ENCODE data around the gene NET1.

DNA sequence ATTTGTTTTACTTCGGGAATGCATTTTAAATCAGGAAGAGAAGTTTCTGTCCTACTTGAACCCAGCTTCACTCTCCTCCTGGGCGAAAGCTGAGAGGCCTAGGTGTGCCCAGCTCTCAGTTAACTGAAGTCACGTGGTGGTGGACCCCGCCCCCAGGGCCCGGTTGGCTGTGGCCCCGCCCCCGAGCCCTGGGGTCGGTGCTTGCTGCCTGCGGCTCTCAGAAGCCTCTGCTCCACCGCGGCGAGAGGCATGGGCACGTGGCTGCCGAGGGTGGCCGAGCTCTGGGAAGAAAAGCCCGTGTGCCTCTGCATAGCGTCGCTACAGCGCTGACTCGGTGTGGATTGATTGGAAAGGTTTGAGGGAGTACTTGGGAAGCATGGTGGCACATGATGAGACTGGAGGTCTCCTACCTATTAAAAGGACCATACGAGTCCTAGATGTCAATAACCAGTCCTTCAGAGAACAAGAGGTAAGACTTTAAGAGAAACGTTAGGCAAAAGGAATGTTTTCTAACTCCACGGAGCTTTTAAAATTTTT is 34.1 kb downstream of the NET1 start:
- TF ChIP-seq, protein P1, sequence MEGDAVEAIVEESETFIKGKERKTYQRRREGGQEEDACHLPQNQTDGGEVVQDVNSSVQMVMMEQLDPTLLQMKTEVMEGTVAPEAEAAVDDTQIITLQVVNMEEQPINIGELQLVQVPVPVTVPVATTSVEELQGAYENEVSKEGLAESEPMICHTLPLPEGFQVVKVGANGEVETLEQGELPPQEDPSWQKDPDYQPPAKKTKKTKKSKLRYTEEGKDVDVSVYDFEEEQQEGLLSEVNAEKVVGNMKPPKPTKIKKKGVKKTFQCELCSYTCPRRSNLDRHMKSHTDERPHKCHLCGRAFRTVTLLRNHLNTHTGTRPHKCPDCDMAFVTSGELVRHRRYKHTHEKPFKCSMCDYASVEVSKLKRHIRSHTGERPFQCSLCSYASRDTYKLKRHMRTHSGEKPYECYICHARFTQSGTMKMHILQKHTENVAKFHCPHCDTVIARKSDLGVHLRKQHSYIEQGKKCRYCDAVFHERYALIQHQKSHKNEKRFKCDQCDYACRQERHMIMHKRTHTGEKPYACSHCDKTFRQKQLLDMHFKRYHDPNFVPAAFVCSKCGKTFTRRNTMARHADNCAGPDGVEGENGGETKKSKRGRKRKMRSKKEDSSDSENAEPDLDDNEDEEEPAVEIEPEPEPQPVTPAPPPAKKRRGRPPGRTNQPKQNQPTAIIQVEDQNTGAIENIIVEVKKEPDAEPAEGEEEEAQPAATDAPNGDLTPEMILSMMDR (IDR thresholded peaks at IDR 0.05): no peak
- TF ChIP-seq POLR2A (IDR thresholded peaks at IDR 0.05) (peak in 2 of 4 donors; percentile 89 to 95), POLR2AphosphoS5 (IDR thresholded peaks at IDR 0.05) (peak; percentile 97 to 100 (median 98))

All from stomach (tissue), 4 donors.